Fibroblast of lung (primary cell): ENCODE results near the gene GTF2H2.
"Not testable (repeated sequence)": the region's sequence is repeated elsewhere in the genome, so short reads cannot be mapped to it uniquely, and the experiment has no call there.

Experiments used
- EZH2 ChIP-seq: IDR thresholded peaks from 2 replicates; pipeline ENCODE4 v1.5.1; 2012; ENCODE audit warnings: low read length, control low read depth, mild to moderate bottlenecking; ENCODE audit errors: missing control alignments
- TF ChIP-seq, protein P1 (sequence below), 2 donors: IDR thresholded peaks in 1 of 2; conservative IDR thresholded peaks in 1 of 2; 1 replicate in 1 of 2; 2 replicates in 1 of 2; pipeline ENCODE4 v1.5.1; 2011 to 2012; ENCODE audit warnings: low read length in 2 of 2, control low read depth in 1 of 2, inconsistent platforms in 1 of 2, low read depth in 1 of 2, mild to moderate bottlenecking in 1 of 2

DNA sequence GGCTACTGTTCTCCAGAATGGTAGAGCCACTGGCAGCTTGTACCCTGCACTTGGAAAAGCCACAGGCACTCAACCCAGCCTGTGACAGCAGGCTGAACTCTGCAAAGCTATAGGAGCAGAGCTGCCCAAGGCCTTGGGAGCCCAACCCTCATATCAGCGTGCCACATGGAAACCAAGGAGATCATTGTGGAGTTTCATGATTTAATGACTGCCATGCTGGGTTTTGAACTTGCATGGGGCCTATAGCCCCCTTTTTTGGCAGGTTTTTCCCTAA is 30.4 kb upstream of the GTF2H2 start:
- TF ChIP-seq, protein P1, sequence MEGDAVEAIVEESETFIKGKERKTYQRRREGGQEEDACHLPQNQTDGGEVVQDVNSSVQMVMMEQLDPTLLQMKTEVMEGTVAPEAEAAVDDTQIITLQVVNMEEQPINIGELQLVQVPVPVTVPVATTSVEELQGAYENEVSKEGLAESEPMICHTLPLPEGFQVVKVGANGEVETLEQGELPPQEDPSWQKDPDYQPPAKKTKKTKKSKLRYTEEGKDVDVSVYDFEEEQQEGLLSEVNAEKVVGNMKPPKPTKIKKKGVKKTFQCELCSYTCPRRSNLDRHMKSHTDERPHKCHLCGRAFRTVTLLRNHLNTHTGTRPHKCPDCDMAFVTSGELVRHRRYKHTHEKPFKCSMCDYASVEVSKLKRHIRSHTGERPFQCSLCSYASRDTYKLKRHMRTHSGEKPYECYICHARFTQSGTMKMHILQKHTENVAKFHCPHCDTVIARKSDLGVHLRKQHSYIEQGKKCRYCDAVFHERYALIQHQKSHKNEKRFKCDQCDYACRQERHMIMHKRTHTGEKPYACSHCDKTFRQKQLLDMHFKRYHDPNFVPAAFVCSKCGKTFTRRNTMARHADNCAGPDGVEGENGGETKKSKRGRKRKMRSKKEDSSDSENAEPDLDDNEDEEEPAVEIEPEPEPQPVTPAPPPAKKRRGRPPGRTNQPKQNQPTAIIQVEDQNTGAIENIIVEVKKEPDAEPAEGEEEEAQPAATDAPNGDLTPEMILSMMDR (conservative IDR thresholded peaks at IDR 0.05 in 1 of 2, IDR thresholded peaks at IDR 0.05 in 1 of 2; ENCODE audit: low read depth in 1 of 2, low read length in 2 of 2): not testable (repeated sequence)
- TF ChIP-seq EZH2: not testable (repeated sequence)
